HG03342 (cell line): ENCODE results near the gene TRIM43.
"Not testable (repeated sequence)": the region's sequence is repeated elsewhere in the genome, so short reads cannot be mapped to it uniquely, and the experiment has no call there.

ENCODE experiments used
- ATAC-seq: cut with Tn5 transposase; IDR thresholded peaks from one replicate; pipeline ENCODE4 v1.9.1; 2021; ENCODE audit warnings: mild to moderate bottlenecking, moderate library complexity; ENCODE audit not compliant: unreplicated experiment

TRIM43 gene

DNA sequence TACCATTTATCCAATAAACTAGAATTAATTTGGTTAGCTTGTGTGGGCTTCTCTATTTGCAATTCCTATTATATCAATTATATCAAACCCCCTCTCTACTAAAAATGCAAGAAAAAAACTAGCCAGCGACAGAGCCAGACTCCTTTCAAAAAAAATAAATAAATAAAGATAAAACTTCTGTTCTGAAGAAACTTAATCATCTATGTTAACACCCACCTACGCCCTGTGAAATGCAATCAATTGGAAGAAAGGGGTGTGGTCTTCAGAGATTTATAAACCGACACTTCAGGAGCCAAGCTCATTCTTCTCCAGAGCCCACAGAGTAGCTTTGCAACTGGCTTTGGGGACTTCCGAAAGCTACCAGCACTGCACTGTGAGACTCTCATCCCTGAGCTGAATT, at the start of gene TRIM43:
Gene TRIM43, plus strand, starts transcription at position 301 of the 400 bp plus-strand sequence. CDS start 2,023 bp downstream, outside the sequence.
- not testable (repeated sequence) for ATAC-seq

DNA sequence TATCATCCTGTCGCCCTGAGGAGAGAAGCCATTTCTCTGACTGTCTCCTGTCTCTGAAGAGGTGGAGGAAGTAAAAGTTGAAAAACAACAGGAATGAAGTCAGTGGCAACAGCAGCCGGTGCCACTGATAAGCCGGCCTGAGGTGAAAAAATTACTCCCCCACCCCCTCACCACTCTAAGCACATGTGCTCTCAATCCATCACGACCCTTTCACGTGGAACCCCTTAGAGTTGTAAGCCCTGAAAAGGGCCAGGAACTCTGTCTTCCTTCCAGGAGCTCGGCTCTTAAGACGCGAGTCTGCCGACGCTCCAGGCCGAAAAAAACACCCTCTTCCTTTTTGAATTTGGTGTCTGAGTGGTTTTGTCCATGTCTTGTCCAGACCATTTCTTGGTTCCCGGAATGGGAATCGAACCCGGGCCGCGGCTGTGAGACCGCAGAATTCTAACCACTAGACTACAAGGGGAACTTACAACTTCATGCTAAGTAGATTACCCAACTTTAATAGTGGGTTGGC, 40.7 kb upstream of the TRIM43 start:
- no peak for ATAC-seq

- ATAC-seq: no peak
These were observed 38.9 kb upstream of the TRIM43 start for GRCh38 chr2:95552911-95553310.

- no peak for ATAC-seq
These were observed 22.6 kb upstream of the TRIM43 start for GRCh38 chr2:95569170-95569569.

- no peak for ATAC-seq
These were observed 17.9 kb upstream of the TRIM43 start for GRCh38 chr2:95573866-95574265.

DNA sequence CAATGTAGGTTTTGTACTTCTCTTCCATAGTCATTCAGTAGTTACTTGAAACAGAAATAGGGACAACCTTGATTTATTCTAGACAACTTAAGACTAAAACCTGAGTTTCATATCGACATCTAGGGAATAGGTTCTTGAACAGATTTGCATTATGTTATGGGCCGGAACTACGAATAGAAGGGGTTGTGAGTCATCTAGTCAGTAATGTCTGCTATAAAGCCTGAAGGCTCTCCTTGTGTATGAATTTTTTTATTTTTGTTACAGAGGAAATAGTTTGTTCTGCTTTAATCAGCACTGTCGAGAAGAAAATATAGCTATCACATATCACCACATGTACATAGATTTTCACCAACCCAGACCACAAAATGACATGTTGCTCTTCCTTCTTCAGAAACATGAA, 17.3 kb upstream of the TRIM43 start:
- ATAC-seq: no peak

DNA sequence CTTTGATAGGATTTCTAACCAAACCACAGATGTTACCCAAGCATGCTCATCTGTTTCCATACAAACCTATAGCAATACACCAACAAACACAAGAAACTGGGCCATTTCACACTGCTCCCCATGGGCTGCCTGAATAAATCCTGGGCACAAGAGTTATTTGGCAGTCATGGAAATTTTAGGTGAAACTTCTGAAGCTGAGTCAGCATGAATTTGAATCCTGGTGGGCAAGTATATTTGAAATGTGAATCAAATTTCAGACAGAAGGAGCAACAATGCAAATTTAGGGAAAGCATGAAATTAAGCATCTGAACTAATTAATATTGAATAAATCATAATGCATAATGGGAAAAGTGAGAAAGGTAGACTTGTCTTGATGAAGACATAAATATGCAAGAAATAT, 15.9 kb upstream of the TRIM43 start:
- no peak for ATAC-seq

- ATAC-seq: no peak
These were observed 13.3 kb upstream of the TRIM43 start for GRCh38 chr2:95578539-95578938.

- not testable (repeated sequence) for ATAC-seq
These were observed 8.3 kb upstream of the TRIM43 start for GRCh38 chr2:95583545-95583944.

DNA sequence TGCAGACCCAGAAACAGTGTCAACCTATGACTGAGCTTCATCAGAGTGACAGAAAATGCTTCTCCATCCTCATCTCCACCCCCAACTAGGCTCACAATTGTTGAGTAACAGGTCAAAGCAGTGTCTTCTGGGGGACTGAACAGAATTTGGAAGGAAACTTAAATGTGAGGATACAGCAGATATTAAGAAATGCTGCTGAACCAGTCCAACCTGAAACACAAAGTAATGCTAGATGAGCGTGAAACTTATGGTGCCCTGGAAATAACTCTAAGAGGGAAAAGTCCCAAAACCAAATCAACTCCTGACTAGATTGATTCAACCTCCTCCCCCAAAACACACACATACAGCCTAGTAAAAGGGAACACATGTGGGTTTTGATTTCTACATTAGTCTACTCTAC, 7.5 kb upstream of the TRIM43 start:
- ATAC-seq: not testable (repeated sequence)

DNA sequence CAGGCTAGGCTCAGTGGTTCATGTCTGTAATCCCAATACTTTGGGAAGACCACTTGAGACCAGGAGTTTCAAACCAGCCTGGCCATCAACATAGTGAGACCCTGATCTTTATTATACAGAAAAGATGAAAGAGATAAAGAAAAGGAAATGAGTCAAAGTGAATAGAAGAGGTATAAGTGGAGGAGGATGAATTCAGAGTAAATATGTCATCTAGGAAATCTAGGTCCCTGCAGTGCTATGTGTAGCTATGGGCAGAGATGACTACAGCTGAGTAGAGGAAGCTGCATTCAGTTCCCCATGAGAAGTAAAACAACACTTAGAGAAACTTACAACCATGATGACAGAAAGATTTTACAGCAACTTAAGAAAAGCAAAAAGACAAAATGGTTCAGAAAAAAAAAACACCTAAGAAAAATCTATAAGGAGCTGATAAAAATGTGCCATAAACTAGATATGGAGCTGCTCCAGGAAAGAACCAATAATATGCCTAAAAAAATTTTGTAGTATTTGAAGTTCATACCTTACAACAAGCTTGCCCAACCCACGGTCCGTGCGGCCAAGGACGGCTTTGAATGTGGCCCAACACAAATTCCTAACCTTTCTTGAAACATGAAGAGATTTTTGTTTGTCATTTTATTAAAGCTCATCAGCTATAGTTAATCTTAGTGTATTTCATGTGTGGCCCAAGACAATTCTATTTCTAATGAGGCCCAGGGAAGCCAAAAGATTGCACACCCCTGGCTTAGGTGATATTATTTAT, 1.8 kb upstream of the TRIM43 start:
- ATAC-seq: not testable (repeated sequence)

DNA sequence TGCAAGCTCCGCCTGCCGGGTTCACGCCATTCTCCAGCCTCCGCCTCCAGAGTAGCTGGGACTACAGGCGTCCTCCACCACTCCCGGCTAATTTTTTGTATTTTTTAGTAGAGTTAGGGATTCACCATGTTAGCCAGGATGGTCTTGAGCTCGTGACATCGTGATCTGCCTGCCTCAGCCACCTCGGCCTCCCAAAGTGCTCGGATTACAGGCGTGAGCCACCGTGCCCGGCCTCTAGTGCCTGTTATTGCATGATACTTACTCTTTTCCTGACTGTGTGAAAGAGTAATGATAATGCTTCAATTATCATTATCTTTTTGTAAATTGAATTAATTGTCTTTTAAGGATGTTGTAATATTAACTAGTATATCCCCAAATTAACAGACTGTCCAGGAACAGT, 1.2 kb downstream of the TRIM43 start:
- not testable (repeated sequence) for ATAC-seq

DNA sequence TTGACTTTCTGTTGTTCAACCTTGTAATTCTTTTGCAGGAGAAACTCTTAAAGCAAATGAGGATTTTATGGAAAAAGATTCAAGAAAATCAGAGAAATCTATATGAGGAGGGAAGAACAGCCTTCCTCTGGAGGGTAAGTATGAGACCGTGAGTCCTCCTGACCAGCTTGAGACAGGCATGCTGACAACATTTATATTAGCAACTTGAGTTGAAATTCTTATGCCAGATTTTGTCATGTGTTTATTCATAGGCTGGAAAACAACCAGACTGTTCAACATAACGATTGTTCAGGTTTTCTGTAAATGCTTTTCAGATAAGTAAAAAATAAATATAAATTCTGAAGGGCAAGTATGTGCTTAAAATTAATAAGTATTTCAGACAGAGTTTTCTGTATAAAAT, 3.2 kb downstream of the TRIM43 start:
- ATAC-seq: not testable (repeated sequence)

DNA sequence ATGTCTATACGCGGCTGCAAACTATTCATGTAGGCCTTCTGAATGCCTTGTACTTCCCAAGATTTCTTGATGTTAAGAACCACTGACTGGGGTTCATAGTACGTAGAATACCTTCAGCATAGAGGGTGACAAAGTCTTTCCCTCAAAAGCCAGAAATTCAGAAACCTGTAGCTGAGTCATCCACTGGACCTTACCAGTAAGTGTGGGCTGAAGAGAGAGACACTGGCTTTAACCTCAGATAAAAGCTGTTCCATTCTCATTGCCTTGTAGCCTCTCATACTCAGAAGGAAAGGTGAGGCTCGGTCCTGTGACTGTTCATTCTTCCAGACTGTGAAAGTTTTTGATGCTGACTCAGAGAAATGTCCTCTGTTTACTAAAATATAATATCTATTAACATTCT, 9.5 kb downstream of the TRIM43 start:
- not testable (repeated sequence) for ATAC-seq

DNA sequence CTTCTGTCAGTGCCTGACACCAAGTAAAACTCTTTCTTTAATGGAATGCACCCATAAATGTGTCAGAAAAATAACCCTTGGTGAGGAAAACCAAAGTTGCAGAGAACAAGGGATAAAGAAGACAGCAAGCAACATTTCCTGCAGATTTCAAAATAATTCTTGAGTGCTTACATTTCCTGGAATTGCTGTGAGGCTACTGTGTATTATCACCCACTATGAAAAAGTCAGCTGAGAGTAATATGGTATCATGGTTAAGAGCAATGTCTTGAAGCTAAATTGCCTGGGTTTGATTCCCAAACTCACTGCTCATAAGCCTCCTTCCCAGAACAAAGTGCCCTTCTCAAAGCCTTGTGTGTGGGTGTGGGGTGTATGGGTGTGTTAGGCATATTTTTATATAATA, 10.3 kb downstream of the TRIM43 start:
- not testable (repeated sequence) for ATAC-seq

- not testable (repeated sequence) for ATAC-seq
These were observed 16.6 kb downstream of the TRIM43 start for GRCh38 chr2:95608356-95608755.

- ATAC-seq: not testable (repeated sequence)
These were observed 18.0 kb downstream of the TRIM43 start for GRCh38 chr2:95609764-95610163.

DNA sequence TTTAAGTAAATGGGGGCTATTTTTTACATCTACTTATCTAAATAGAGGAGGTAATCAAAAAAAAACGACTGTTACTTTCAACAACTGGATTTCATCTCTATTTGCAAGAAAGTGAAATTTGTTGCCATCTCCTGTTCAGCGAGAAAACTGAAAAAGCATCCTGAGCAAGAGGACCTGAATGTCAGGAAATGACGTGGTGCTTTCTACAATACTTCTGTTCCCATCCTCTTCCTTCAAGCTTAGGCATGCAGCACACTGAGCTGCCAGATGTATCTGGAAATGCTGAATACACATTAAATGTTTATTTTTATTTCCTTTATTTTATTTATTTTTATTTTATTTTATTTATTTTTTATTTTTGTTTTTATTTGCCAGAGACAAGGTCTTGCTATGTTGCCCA, 21.2 kb downstream of the TRIM43 start:
- not testable (repeated sequence) for ATAC-seq

DNA sequence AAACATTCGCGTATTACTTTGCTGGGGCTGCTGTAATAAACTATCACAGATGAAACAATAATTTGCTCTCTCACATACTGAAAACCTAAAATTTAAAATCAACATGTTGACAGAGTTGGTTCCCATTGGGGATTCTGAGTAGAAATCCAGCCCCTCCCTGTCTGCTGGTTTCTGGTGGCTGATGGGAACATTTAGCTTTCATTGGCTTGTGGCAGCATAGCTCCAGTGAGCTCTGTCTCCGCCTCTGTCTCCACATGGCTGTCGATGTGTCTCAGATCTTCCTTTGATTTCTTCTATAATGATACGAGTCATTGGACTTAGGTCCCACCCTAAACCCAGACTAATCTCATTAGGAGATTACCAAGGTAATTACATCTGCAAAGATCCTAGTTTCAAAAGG, 30.9 kb downstream of the TRIM43 start:
- ATAC-seq: not testable (repeated sequence)

- ATAC-seq: not testable (repeated sequence)
These were observed 39.2 kb downstream of the TRIM43 start for GRCh38 chr2:95630987-95631386.

DNA sequence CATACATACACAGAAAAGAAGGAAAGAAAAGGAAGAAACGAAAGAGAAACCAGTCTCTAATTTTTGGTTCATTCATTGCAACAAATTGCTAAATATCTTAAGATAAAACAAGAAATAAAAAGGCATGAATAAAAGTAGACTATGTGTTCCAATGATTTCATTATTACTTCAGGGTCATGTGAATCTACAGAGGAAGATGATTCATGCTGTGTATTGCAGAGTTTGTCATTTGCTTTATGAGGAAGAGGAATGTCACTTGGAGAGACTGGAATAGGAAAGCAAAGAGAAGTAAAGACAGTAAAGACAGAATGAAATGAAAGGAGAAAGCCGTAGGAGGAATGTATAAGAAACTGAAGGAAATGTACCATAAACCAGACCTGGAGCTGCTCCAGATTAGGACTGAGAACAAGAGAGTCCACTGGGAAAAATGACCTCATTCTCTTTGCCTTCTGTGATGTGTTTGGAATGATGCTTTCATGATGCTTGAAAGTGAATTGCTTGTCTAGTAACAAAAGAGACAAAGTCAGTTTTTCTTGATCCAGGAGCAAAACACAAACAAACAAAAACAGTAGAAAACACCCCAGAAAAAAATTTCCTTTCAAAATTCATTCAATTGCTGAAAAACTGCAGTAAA, 41.9 kb downstream of the TRIM43 start:
- ATAC-seq: not testable (repeated sequence)
